Measurements from ENCODE around the gene ZNF608.

The ZNF608 gene

GRCh38 chr5:124719113-124719967, 27.1 kb downstream of the ZNF608 start:
- DNase-seq (ENCODE audit: low read depth) = no peak

- DNase-seq (ENCODE audit: low read depth) = no peak
Observed at GRCh38 chr5:124718380-124718789, 28.1 kb downstream of the ZNF608 start.

GRCh38 chr5:124716169-124716568, 30.3 kb downstream of the ZNF608 start:
- DNase-seq (ENCODE audit: low read depth) = no peak

- no peak for DNase-seq (ENCODE audit: low read depth)
Observed at GRCh38 chr5:124714910-124715309, 31.5 kb downstream of the ZNF608 start.

- DNase-seq (ENCODE audit: low read depth) = no peak
Observed at GRCh38 chr5:124713595-124713994, 32.8 kb downstream of the ZNF608 start.

GRCh38 chr5:124712731-124713305, 33.6 kb downstream of the ZNF608 start:
- DNase-seq (ENCODE audit: low read depth) = no peak

- no peak for DNase-seq (ENCODE audit: low read depth)
Observed at GRCh38 chr5:124708086-124708485, 38.4 kb downstream of the ZNF608 start.

- DNase-seq (ENCODE audit: low read depth) = no peak
Observed at GRCh38 chr5:124707520-124707919, 38.9 kb downstream of the ZNF608 start.

GRCh38 chr5:124706729-124707361, 39.6 kb downstream of the ZNF608 start:
- DNase-seq (ENCODE audit: low read depth) = no peak

GRCh38 chr5:124706051-124706450, 40.4 kb downstream of the ZNF608 start:
- no peak for DNase-seq (ENCODE audit: low read depth)

- no peak for DNase-seq (ENCODE audit: low read depth)
Observed at GRCh38 chr5:124705577-124705976, 40.9 kb downstream of the ZNF608 start.

- no peak for DNase-seq (ENCODE audit: low read depth)
Observed at GRCh38 chr5:124704594-124705284, 41.7 kb downstream of the ZNF608 start.

GRCh38 chr5:124703995-124704394, 42.4 kb downstream of the ZNF608 start:
- DNase-seq (ENCODE audit: low read depth) = no peak

- no peak for DNase-seq (ENCODE audit: low read depth)
Observed at GRCh38 chr5:124702525-124702924, 43.9 kb downstream of the ZNF608 start.

- DNase-seq (ENCODE audit: low read depth) = no peak
Observed at GRCh38 chr5:124701873-124702425, 44.5 kb downstream of the ZNF608 start.

GRCh38 chr5:124701016-124701415, 45.4 kb downstream of the ZNF608 start:
- DNase-seq (ENCODE audit: low read depth) = no peak

GRCh38 chr5:124700333-124700732, 46.1 kb downstream of the ZNF608 start:
- no peak for DNase-seq (ENCODE audit: low read depth)

GRCh38 chr5:124698770-124699169, 47.7 kb downstream of the ZNF608 start:
- DNase-seq (ENCODE audit: low read depth) = no peak

GRCh38 chr5:124697933-124698591, 48.4 kb downstream of the ZNF608 start:
- DNase-seq (ENCODE audit: low read depth) = no peak

GRCh38 chr5:124697501-124697900, 48.9 kb downstream of the ZNF608 start:
- no peak for DNase-seq (ENCODE audit: low read depth)

GRCh38 chr5:124696898-124697297, 49.5 kb downstream of the ZNF608 start:
- no peak for DNase-seq (ENCODE audit: low read depth)
